ENCODE results near the gene NSUN6. TPM values are rescaled to one million over a fixed set of nuclear protein-coding genes. Genes with fewer than 3 reads are reported as not detected.

Gene NSUN6
- polyA plus RNA-seq, 3 donors: 1.2 to 5.1 (median 3.1) TPM

DNA sequence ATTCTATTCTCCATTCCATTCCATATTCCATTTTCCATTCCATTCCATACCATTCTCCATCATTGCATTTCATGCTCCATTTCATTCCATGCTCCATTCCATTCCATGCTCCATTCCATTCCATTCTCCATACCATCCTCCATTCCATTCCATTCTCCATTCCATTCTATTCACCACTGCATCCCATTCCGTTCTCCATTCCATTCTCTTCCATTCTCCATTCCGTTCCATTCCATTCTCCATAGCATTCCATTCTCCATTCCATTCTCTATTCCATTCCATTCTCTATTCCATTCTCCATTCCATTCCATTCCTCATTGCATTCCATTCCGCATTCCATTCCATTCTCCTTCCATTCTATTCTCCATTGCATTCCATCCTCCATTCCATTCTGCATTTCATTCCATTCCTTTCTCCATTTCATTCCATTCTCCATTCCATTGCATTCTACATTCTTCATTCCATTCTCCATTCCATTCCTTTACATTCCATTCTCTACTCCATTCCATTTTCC lies 84.0 kb downstream of the NSUN6 start:
- H3K4me3 Mint-ChIP-seq: no peak overlapping the region
- TF ChIP-seq, protein P1, sequence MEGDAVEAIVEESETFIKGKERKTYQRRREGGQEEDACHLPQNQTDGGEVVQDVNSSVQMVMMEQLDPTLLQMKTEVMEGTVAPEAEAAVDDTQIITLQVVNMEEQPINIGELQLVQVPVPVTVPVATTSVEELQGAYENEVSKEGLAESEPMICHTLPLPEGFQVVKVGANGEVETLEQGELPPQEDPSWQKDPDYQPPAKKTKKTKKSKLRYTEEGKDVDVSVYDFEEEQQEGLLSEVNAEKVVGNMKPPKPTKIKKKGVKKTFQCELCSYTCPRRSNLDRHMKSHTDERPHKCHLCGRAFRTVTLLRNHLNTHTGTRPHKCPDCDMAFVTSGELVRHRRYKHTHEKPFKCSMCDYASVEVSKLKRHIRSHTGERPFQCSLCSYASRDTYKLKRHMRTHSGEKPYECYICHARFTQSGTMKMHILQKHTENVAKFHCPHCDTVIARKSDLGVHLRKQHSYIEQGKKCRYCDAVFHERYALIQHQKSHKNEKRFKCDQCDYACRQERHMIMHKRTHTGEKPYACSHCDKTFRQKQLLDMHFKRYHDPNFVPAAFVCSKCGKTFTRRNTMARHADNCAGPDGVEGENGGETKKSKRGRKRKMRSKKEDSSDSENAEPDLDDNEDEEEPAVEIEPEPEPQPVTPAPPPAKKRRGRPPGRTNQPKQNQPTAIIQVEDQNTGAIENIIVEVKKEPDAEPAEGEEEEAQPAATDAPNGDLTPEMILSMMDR (IDR thresholded peaks at IDR 0.05): no peak
- Histone ChIP-seq H3K9me3 (replicated peaks in 1 of 2; ENCODE audit: control insufficient read depth in 1 of 2, insufficient read depth in 1 of 2, low read length in 2 of 2) (peaks cover 52 to 99% of the 10 kb centered on the region in 2 donors), H3K79me2 (ENCODE audit: insufficient read depth, low read length) (no peaks in the 10 kb centered on the region), H3K4me3 (replicated peaks in 1 of 3; ENCODE audit: low read depth in 2 of 3, low read length in 3 of 3) (no peak overlapping the region), H4K20me1 (ENCODE audit: insufficient read depth, low read length) (no peaks in the 10 kb centered on the region), H3K4me2 (replicated peaks; ENCODE audit: extremely low read depth, low read length, poor library complexity, severe bottlenecking) (no peak overlapping the region), H2AFZ (ENCODE audit: insufficient read depth, low read depth, low read length, poor library complexity, severe bottlenecking) (no peak overlapping the region), H3K27me3 (ENCODE audit: control insufficient read depth in 2 of 2, insufficient read depth in 2 of 2, low read length in 2 of 2) (no peaks in the 10 kb centered on the region), H3K9ac (ENCODE audit: insufficient read depth, low read length, poor library complexity, severe bottlenecking) (no peak overlapping the region), H3K4me1 (ENCODE audit: control insufficient read depth in 1 of 2, insufficient read depth in 2 of 2, low read length in 2 of 2) (no peaks in the 10 kb centered on the region), H3K36me3 (replicated peaks in 1 of 2; ENCODE audit: control insufficient read depth in 1 of 2, insufficient read depth in 2 of 2, low read length in 2 of 2) (no peaks in the 10 kb centered on the region), H3K27ac (ENCODE audit: low read depth in 1 of 2, low read length in 2 of 2) (no peak overlapping the region)
- H3K27ac Mint-ChIP-seq: no peak overlapping the region
- no peaks in the 10 kb centered on the region for H3K4me1 Mint-ChIP-seq
- 100% methylated on average over 3 of the region's 3 CpGs for WGBS (ENCODE audit: insufficient coverage)
- H3K36me3 Mint-ChIP-seq: no peaks in the 10 kb centered on the region
- H3K27me3 Mint-ChIP-seq (ENCODE audit: low read depth in 3 of 3): no peaks in the 10 kb centered on the region
- H3K9me3 Mint-ChIP-seq: no peaks in the 10 kb centered on the region
- intact Hi-C loops (cut with micrococcal nuclease): no loop called here
- DNase-seq: no peak

GRCh38 chr10:18566177-18566576 lies 85.2 kb downstream of the NSUN6 start:
- Histone ChIP-seq H3K4me1 (ENCODE audit: control insufficient read depth in 1 of 2, insufficient read depth in 2 of 2, low read length in 2 of 2) (no peaks in the 10 kb centered on the region), H3K9me3 (replicated peaks in 1 of 2; ENCODE audit: control insufficient read depth in 1 of 2, insufficient read depth in 1 of 2, low read length in 2 of 2) (peaks cover 49 to 96% of the 10 kb centered on the region in 2 donors)

More at GRCh38 chr10:18566177-18566576, 85.2 kb downstream of the NSUN6 start:
- H3K27me3 ChIP-seq (ENCODE audit: control insufficient read depth in 2 of 2, insufficient read depth in 2 of 2, low read length in 2 of 2): no peaks in the 10 kb centered on the region
- H3K27ac Mint-ChIP-seq: no peak overlapping the region
- H2AFZ ChIP-seq (ENCODE audit: insufficient read depth, low read depth, low read length, poor library complexity, severe bottlenecking): no peak overlapping the region
- no peak overlapping the region for H3K27ac ChIP-seq (ENCODE audit: low read depth in 1 of 2, low read length in 2 of 2)
- TF ChIP-seq, protein P1 (IDR thresholded peaks at IDR 0.05): no peak
- H3K36me3 ChIP-seq (replicated peaks in 1 of 2; ENCODE audit: control insufficient read depth in 1 of 2, insufficient read depth in 2 of 2, low read length in 2 of 2): no peaks in the 10 kb centered on the region
- H3K27me3 Mint-ChIP-seq (ENCODE audit: low read depth in 3 of 3): no peaks in the 10 kb centered on the region
- no peaks in the 10 kb centered on the region for H3K9me3 Mint-ChIP-seq
- no peak overlapping the region for H3K4me3 ChIP-seq (replicated peaks in 1 of 3; ENCODE audit: low read depth in 2 of 3, low read length in 3 of 3)
- intact Hi-C loops (cut with micrococcal nuclease): no loop called here
- H3K79me2 ChIP-seq (ENCODE audit: insufficient read depth, low read length): no peaks in the 10 kb centered on the region
- no peaks in the 10 kb centered on the region for H4K20me1 ChIP-seq (ENCODE audit: insufficient read depth, low read length)
- H3K36me3 Mint-ChIP-seq: no peaks in the 10 kb centered on the region
- H3K4me2 ChIP-seq (replicated peaks; ENCODE audit: extremely low read depth, low read length, poor library complexity, severe bottlenecking): no peak overlapping the region
- no peak overlapping the region for H3K4me3 Mint-ChIP-seq
- DNase-seq: no peak
- H3K4me1 Mint-ChIP-seq: no peaks in the 10 kb centered on the region
- no peak overlapping the region for H3K9ac ChIP-seq (ENCODE audit: insufficient read depth, low read length, poor library complexity, severe bottlenecking)
- 100% methylated on average over 4 of the region's 4 CpGs for WGBS (ENCODE audit: insufficient coverage)
